HUES48 (cell line): ENCODE results near the gene RHCE.
"Not testable (repeated sequence)": the region's sequence is repeated elsewhere in the genome, so short reads cannot be mapped to it uniquely, and the experiment has no call there.

Experiments used
- H3K27ac ChIP-seq: one replicate; pipeline ENCODE4 v1.7.0; 2013; ENCODE audit warnings: low read depth, low read length, inconsistent platforms
- H3K27me3 ChIP-seq: 2 replicates; pipeline ENCODE4 v1.6.1; 2013; ENCODE audit warnings: mild to moderate bottlenecking, low read length; ENCODE audit not compliant: control insufficient read depth, insufficient read depth
- H3K36me3 ChIP-seq: 2 replicates; pipeline ENCODE4 v1.6.1; 2013; ENCODE audit warnings: low read length; ENCODE audit not compliant: control insufficient read depth, insufficient read depth
- H3K4me1 ChIP-seq: 2 replicates; pipeline ENCODE4 v1.6.1; 2013; ENCODE audit warnings: mild to moderate bottlenecking, low read length; ENCODE audit not compliant: control insufficient read depth, insufficient read depth
- H3K4me3 ChIP-seq: 2 replicates; pipeline ENCODE4 v1.5.1; 2013; ENCODE audit warnings: mild to moderate bottlenecking, low read depth, low read length
- H3K9ac ChIP-seq: 2 replicates; pipeline ENCODE4 v1.6.1; 2013; ENCODE audit warnings: mild to moderate bottlenecking, low read depth, low read length, moderate library complexity
- H3K9me3 ChIP-seq: 2 replicates; pipeline ENCODE4 v1.6.1; 2013; ENCODE audit warnings: low read length; ENCODE audit not compliant: control insufficient read depth, insufficient read depth

Gene RHCE

GRCh38 chr1:25362634-25363559 is 57.7 kb downstream of the RHCE start:
- H3K9me3 ChIP-seq, H3K4me1 ChIP-seq, H3K9ac ChIP-seq, H3K27ac ChIP-seq, H3K27me3 ChIP-seq, H3K4me3 ChIP-seq: not testable (repeated sequence)
- peaks cover 35% of the 10 kb centered on the region for H3K36me3 ChIP-seq

GRCh38 chr1:25361901-25362300 is 58.7 kb downstream of the RHCE start:
- no peaks in the 10 kb centered on the region for H3K4me1 ChIP-seq
- H3K27me3 ChIP-seq, result no peaks in the 10 kb centered on the region
- H3K9me3 ChIP-seq, result no peaks in the 10 kb centered on the region
- no peak overlapping the region for H3K9ac ChIP-seq
- peaks cover 40% of the 10 kb centered on the region for H3K36me3 ChIP-seq
- no peak overlapping the region for H3K27ac ChIP-seq
- H3K4me3 ChIP-seq, result no peak overlapping the region

DNA sequence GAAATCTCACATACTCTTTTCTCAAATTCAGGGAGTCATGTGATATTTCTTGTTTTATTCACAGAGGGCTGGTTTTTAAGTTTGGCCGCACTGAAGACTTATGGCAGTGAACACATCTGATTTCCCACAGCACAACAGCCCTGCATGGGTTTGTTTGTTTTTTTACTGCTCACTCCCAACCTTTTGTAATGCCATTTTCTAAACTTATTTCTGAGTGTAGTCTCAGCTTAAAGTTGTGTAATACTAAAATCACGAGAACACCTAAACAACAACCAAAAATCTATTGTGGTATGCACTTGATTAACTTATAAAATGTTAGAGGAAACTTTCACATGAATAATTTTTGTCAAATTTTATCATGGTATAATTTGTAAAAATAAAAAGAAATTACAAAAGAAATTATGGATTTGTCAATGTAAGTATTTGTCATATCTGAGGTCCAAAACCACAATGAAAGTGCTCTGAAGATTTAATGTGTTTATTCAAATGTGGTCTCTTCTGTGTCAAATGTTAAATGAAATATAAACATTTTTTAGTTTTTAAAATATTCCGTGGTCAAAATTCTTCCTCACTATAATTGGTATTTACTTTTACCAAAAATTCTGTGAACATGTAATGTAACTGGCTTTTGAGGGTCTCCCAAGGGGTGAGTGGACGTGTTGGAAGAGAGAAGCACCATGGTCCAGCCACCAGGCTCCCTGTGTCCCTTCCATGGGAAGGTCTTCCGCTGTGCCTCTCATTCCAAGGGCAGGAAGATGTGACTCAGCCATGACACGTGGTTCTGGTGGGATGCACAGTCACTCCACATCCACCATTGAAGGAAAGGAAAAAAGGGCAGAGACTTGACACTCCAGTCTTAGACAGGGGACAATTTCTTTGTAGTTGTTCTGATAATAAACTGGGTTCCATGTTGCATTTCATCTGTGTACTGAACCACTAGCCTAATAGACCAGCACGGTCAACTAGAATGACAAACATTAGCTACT is 59.7 kb downstream of the RHCE start:
- no peak overlapping the region for H3K9ac ChIP-seq
- peaks cover 50% of the 10 kb centered on the region for H3K36me3 ChIP-seq
- no peaks in the 10 kb centered on the region for H3K27me3 ChIP-seq
- H3K9me3 ChIP-seq, result no peaks in the 10 kb centered on the region
- H3K4me3 ChIP-seq, result no peak overlapping the region
- H3K27ac ChIP-seq, result no peak overlapping the region
- no peaks in the 10 kb centered on the region for H3K4me1 ChIP-seq

- Histone ChIP-seq H3K9ac (no peak overlapping the region), H3K36me3 (peaks cover 78% of the 10 kb centered on the region), H3K27ac (no peak overlapping the region), H3K4me1 (no peaks in the 10 kb centered on the region), H3K27me3 (no peaks in the 10 kb centered on the region), H3K4me3 (no peak overlapping the region), H3K9me3 (no peaks in the 10 kb centered on the region)
Observed at GRCh38 chr1:25356848-25357247, 63.8 kb downstream of the RHCE start.

- Histone ChIP-seq H3K4me3 (no peak overlapping the region), H3K27me3 (no peaks in the 10 kb centered on the region), H3K4me1 (no peaks in the 10 kb centered on the region), H3K9me3 (no peaks in the 10 kb centered on the region), H3K27ac (no peak overlapping the region), H3K9ac (no peak overlapping the region), H3K36me3 (peaks cover 76% of the 10 kb centered on the region)
Observed at GRCh38 chr1:25356441-25356840, 64.2 kb downstream of the RHCE start.

GRCh38 chr1:25355841-25356395 is 64.7 kb downstream of the RHCE start:
- no peaks in the 10 kb centered on the region for H3K4me1 ChIP-seq
- H3K36me3 ChIP-seq, result peaks cover 74% of the 10 kb centered on the region
- H3K9ac ChIP-seq, result no peak overlapping the region
- no peak overlapping the region for H3K4me3 ChIP-seq
- H3K27ac ChIP-seq, result no peak overlapping the region
- H3K9me3 ChIP-seq, result no peaks in the 10 kb centered on the region
- H3K27me3 ChIP-seq, result no peaks in the 10 kb centered on the region

DNA sequence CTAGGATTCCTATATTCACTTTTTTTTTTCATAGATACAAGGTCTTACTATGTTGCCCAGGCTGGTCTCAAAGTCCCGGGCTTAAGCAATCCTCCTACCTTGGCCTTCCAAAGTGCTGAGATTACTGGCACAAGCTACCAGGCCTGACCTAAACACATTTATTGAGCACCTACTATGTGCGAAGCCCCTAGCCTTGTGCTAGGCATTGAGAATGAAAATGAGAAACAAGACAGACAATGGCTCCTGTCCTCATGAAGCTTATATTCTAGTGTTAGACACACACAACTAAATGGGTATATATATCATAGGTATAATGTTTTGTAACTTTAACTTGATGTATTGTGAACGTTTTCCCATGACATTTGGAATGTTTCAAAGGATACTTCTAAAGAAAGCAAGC is 71.0 kb downstream of the RHCE start:
- Histone ChIP-seq H3K9ac (no peak overlapping the region), H3K4me3 (no peak overlapping the region), H3K27ac (no peak overlapping the region), H3K9me3 (no peaks in the 10 kb centered on the region), H3K4me1 (no peaks in the 10 kb centered on the region), H3K36me3 (peaks cover 65% of the 10 kb centered on the region), H3K27me3 (no peaks in the 10 kb centered on the region)

GRCh38 chr1:25347556-25347955 is 73.1 kb downstream of the RHCE start:
- H3K27me3 ChIP-seq, result no peaks in the 10 kb centered on the region
- no peaks in the 10 kb centered on the region for H3K4me1 ChIP-seq
- peaks cover 61% of the 10 kb centered on the region for H3K36me3 ChIP-seq
- H3K9me3 ChIP-seq, result no peaks in the 10 kb centered on the region
- H3K27ac ChIP-seq, result no peak overlapping the region
- no peak overlapping the region for H3K4me3 ChIP-seq
- no peak overlapping the region for H3K9ac ChIP-seq

GRCh38 chr1:25343872-25344271 is 76.8 kb downstream of the RHCE start:
- H3K36me3 ChIP-seq, result peaks cover 41% of the 10 kb centered on the region
- H3K9ac ChIP-seq, result no peak overlapping the region
- peaks cover 6% of the 10 kb centered on the region; the same call in 1 of the 2 replicates for H3K4me1 ChIP-seq
- H3K27ac ChIP-seq, result no peak overlapping the region
- H3K27me3 ChIP-seq, result no peaks in the 10 kb centered on the region
- H3K9me3 ChIP-seq, result no peaks in the 10 kb centered on the region
- H3K4me3 ChIP-seq, result no peak overlapping the region

DNA sequence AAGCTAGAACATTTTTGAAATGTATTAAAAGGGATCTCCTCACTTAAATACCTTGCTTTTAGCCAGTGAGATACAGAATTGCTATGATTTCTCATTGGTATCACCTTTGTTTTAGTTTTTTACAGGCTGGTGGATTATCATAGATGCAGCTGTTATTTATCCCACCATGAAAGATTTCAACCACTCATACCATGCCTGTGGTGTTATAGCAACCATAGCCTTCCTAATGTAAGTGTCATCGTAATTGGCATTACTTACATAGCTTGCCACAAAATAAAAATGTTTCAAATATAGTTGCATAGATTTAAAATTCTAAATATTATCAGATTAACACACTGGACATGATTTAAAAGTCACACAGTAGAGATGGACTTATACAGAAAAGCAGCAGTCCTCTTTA is 77.8 kb downstream of the RHCE start:
- Histone ChIP-seq H3K27ac (no peak overlapping the region), H3K9me3 (no peaks in the 10 kb centered on the region), H3K9ac (no peak overlapping the region), H3K4me3 (no peak overlapping the region), H3K36me3 (peaks cover 35% of the 10 kb centered on the region), H3K27me3 (no peaks in the 10 kb centered on the region), H3K4me1 (peaks cover 6% of the 10 kb centered on the region; the same call in 1 of the 2 replicates)
